ENCODE data around the gene NECTIN3.

The NECTIN3 gene, protein sequence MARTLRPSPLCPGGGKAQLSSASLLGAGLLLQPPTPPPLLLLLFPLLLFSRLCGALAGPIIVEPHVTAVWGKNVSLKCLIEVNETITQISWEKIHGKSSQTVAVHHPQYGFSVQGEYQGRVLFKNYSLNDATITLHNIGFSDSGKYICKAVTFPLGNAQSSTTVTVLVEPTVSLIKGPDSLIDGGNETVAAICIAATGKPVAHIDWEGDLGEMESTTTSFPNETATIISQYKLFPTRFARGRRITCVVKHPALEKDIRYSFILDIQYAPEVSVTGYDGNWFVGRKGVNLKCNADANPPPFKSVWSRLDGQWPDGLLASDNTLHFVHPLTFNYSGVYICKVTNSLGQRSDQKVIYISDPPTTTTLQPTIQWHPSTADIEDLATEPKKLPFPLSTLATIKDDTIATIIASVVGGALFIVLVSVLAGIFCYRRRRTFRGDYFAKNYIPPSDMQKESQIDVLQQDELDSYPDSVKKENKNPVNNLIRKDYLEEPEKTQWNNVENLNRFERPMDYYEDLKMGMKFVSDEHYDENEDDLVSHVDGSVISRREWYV

DNA sequence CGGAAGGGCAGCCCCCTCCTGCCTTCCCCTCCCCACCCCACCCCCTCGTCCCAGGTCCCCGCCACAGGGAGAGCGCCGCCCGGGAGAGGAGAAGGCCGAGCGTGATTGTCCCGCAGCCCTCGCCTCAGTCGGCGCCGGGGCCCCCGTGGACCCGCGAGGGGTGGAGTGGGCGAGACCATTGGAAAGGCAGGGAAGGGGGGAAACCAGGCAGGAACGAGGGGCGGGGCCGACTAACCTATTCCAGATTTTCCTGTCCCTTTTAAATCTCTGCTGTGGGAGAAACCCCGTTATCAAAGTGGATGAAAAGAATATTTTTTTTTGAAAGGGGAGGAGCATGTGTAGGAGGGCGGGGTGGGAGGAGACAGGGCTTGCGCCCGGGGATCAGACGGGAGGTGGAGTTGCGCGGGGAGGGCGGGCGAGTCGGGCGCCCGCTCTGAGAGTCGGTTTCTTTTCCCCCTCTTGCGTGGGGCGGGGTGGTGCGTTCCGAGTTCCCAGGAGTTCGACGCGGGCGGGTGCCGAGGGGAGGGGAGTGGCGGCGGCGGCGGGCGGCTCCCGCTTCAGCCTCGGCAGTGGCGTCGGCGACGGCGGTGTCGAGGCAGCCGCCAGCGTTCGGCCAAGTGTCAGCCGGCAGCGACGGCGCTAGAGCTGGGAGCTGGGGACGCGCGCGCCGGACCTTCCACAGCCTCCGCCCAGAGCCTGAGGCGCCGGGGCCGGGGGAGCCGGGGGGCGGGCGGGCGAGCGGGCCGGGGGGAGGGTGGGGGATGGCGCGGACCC is at the start of gene NECTIN3:
Gene NECTIN3, plus strand, starts transcription at position 560 of the 774 bp plus-strand sequence. Its CDS starts 202 bp downstream, at position 762.
- CTCF ChIA-PET, result no interaction called here
- peaks cover 25% of the 10 kb centered on the region for H3K4me1 Mint-ChIP-seq
- H3K4me3 Mint-ChIP-seq, result peak within 1 kb of the TSS; percentile 78
- H3K36me3 Mint-ChIP-seq, result no peaks in the 10 kb centered on the region
- H3K27me3 Mint-ChIP-seq, result peaks cover 47% of the 10 kb centered on the region
- H3K27ac Mint-ChIP-seq, result no peak within 1 kb of the TSS
- H3K9me3 Mint-ChIP-seq, result no peaks in the 10 kb centered on the region
- peak; percentile 90 for DNase-seq

DNA sequence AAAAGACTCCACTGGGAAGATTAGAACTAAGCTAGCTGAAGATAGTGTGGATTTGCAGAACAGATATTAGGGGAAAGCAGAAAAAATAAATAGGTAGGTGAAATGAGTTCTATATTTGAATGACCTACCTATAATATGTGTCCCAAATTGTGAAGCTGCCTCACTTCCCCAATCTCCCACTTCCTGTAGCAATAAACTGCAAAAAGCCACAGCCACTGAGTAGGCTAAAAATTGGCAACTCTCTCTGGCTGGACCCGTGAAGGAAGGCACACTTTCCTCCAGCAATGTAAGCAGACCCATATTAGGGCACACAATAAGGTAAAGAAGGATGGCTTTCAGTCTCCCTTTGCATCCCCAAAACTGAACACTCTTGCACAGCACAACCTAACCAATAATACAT is 43.7 kb upstream of the NECTIN3 start:
- no peak overlapping the region for H3K27ac Mint-ChIP-seq
- H3K9me3 Mint-ChIP-seq, result no peaks in the 10 kb centered on the region
- H3K4me3 Mint-ChIP-seq, result no peak overlapping the region
- no peaks in the 10 kb centered on the region for H3K4me1 Mint-ChIP-seq
- CTCF ChIA-PET, result no interaction called here
- DNase-seq, result no peak
- no peaks in the 10 kb centered on the region for H3K27me3 Mint-ChIP-seq
- no peaks in the 10 kb centered on the region for H3K36me3 Mint-ChIP-seq

DNA sequence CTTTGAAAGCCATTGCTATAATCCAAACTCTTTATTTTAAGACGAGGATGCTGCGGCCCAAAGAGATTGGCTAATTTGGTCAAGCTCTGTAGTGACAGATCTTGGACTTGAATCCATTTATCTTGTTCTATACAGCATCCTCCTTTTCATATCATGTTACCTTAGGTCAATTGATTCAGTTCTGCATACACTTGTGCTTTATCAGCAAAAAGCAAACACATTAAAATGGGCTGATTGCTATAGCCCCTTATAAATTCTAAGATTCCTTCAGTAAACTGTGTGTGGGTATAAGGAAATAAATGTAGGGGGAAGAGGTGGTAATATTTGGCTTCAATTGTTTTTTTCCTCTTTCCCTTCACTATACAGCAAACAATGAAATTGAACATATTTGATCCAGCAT is 40.1 kb upstream of the NECTIN3 start:
- no peaks in the 10 kb centered on the region for H3K4me1 Mint-ChIP-seq
- DNase-seq, result no peak
- CTCF ChIA-PET, result no interaction called here
- no peaks in the 10 kb centered on the region for H3K9me3 Mint-ChIP-seq
- no peaks in the 10 kb centered on the region for H3K27me3 Mint-ChIP-seq
- H3K36me3 Mint-ChIP-seq, result no peaks in the 10 kb centered on the region
- no peak overlapping the region for H3K4me3 Mint-ChIP-seq
- no peak overlapping the region for H3K27ac Mint-ChIP-seq

DNA sequence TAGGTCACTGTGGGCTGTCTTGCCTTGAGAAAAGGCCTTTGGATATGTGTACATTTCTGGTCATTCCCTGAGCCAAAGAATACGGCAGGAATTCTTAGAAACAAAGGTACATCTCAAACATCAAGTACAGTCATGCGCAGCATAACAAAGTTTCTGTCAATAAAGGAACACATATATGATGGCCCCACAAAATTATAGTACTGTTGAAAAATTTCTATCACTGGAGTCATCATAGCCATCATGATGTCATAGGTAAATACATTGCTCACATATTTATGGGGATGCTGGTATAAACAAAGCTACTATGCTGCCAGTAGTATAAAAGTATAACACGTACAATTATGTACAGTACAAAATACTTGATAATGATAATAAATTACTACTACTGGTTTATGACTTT is 38.9 kb upstream of the NECTIN3 start:
- no peaks in the 10 kb centered on the region for H3K36me3 Mint-ChIP-seq
- no peaks in the 10 kb centered on the region for H3K4me1 Mint-ChIP-seq
- no peak overlapping the region for H3K27ac Mint-ChIP-seq
- CTCF ChIA-PET, result no interaction called here
- H3K9me3 Mint-ChIP-seq, result peaks cover 2% of the 10 kb centered on the region
- H3K4me3 Mint-ChIP-seq, result no peak overlapping the region
- peaks cover 2% of the 10 kb centered on the region for H3K27me3 Mint-ChIP-seq
- DNase-seq, result no peak

DNA sequence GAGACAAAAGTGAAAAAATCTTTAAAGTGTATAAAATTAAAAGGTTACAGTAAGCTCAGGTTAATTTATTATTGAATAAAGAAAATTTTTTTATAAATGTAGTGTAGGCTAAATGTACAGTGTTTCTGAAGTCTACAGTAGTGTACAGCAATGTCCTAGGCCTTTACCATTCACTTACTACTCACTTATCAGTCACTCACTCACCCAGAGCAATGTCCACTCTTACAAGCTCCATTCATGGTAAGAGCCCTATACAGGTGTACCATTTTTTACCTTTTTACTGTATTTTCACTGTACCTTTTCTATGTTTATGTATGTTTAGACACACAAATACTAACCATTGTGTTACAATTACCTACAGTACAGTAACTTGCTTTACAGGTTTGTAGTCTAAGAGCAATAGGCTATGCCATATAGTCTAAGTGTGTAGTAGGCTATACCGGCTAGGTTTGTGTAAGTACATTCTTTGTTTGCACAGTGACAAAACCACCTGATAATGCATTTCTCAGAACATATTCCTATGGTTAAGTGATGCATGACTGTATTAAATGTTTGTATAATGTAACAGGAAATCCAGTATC is 38.1 kb upstream of the NECTIN3 start:
- Mint-ChIP-seq H3K4me3 (no peak overlapping the region), H3K36me3 (no peaks in the 10 kb centered on the region), H3K4me1 (no peaks in the 10 kb centered on the region), H3K9me3 (peaks cover 2% of the 10 kb centered on the region), H3K27me3 (peaks cover 5% of the 10 kb centered on the region), H3K27ac (no peak overlapping the region)
- DNase-seq, result no peak
- CTCF ChIA-PET, result no interaction called here

DNA sequence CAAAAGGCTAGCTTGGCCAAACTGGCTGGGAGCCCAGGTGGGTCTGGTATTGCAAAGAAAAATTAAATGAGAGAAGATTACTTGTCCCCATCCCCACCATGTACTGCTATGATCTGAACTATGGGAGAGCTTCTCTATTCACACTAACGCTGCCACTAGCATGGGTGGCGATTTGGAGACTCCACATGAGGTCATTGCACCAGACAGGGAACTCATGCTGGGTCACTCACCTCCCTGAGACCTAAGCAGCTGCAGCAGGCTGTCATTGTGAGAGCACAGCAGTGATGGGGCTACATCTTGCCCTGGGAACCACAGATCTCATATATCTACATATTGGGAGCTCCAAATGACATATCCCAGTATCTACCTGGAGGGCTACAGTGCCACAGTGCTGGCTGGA is 36.3 kb upstream of the NECTIN3 start:
- Mint-ChIP-seq H3K27ac (no peak overlapping the region), H3K36me3 (no peaks in the 10 kb centered on the region), H3K9me3 (peaks cover 2% of the 10 kb centered on the region), H3K27me3 (peaks cover 7% of the 10 kb centered on the region), H3K4me3 (no peak overlapping the region), H3K4me1 (no peaks in the 10 kb centered on the region)
- no peak for DNase-seq
- CTCF ChIA-PET, result no interaction called here

DNA sequence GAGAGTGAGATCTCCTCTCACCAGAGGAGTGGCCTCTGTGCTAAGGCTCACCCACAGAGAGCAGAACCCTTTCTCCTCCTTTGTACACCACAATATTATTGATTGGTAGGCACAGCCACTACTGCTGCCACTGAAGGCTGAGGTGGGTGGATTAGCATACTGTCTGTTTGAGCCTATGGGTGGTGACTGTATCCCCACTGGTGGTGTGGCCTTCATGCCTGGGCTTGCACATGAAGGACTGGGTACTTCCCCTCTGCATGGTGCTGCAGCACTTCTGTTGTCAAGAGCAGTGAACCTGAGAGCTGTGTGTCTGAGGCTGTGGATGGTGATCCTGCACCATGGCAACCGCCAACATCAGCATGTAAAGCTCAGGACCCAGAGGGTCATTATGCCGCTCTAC is 35.7 kb upstream of the NECTIN3 start:
- Mint-ChIP-seq H3K4me3 (no peak overlapping the region), H3K36me3 (no peaks in the 10 kb centered on the region), H3K9me3 (peaks cover 2% of the 10 kb centered on the region), H3K27me3 (peaks cover 10% of the 10 kb centered on the region), H3K27ac (no peak overlapping the region), H3K4me1 (no peaks in the 10 kb centered on the region)
- DNase-seq, result no peak
- CTCF ChIA-PET, result no interaction called here

DNA sequence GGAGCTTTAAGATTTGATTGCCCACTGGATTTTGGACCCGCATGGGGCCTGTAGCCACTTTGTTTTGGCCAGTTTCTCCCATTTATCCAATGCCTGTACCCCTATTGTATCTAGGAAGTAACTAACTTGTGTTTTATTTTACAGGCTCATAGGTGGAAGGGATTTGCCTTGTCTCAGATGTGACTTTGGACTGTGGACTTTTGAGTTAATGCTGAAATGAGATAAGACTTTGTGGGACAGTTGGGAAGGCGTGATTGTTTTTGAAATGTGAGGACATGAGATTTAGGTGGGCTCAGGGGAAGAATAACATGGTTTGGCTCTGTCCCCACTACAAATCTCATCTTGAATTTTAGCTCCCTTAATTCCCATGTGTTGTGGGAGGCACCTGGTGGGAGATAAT is 30.7 kb upstream of the NECTIN3 start:
- CTCF ChIA-PET, result no interaction called here
- DNase-seq, result no peak
- Mint-ChIP-seq H3K4me1 (no peaks in the 10 kb centered on the region), H3K27me3 (peaks cover 10% of the 10 kb centered on the region), H3K9me3 (peaks cover 2% of the 10 kb centered on the region), H3K27ac (no peak overlapping the region), H3K4me3 (no peak overlapping the region), H3K36me3 (no peaks in the 10 kb centered on the region)

DNA sequence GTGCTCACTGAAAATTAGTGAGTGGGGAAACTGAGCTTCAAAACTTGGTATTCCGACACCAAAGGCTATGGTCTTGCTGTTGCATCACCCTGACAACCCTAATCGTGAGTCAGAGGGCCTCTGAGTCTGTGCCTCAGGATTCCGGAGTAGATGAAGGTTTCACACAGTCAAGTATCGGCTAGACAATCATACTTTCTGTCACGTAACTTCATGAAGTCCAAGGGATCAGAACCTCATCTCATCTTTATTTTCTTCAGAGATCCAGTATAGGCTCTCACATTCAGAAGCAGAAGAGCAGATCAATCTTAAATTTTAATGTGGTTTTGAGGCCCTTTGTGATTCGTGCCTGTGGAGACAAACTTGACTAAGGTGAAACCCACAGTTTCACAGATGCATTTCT is 26.1 kb upstream of the NECTIN3 start:
- Mint-ChIP-seq H3K27me3 (peaks cover under 1% of the 10 kb centered on the region), H3K4me3 (no peak overlapping the region), H3K36me3 (no peaks in the 10 kb centered on the region), H3K9me3 (no peaks in the 10 kb centered on the region), H3K4me1 (no peaks in the 10 kb centered on the region), H3K27ac (no peak overlapping the region)
- no peak for DNase-seq
- CTCF ChIA-PET, result no interaction called here

DNA sequence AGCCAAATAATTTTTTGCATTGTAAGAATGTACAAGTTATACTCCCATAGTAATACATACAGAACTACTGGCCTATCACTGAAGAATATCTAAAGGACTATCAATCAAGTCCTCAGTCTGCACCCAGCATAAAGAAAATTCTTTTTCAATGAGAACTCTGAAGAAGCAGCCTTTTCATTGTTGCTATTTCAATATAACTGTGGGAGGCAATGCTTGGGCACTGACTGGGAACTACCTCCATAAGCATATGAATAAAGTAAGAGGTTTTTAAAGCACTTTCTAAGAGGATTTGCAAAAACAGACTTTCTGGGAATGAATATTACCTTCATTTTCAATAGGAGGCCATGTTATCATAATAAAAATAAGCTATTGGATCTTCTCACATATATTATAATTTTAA is 24.6 kb upstream of the NECTIN3 start:
- Mint-ChIP-seq H3K9me3 (no peaks in the 10 kb centered on the region), H3K36me3 (no peaks in the 10 kb centered on the region), H3K4me3 (no peak overlapping the region), H3K27me3 (no peaks in the 10 kb centered on the region), H3K27ac (no peak overlapping the region), H3K4me1 (no peaks in the 10 kb centered on the region)
- CTCF ChIA-PET, result no interaction called here
- DNase-seq, result no peak

DNA sequence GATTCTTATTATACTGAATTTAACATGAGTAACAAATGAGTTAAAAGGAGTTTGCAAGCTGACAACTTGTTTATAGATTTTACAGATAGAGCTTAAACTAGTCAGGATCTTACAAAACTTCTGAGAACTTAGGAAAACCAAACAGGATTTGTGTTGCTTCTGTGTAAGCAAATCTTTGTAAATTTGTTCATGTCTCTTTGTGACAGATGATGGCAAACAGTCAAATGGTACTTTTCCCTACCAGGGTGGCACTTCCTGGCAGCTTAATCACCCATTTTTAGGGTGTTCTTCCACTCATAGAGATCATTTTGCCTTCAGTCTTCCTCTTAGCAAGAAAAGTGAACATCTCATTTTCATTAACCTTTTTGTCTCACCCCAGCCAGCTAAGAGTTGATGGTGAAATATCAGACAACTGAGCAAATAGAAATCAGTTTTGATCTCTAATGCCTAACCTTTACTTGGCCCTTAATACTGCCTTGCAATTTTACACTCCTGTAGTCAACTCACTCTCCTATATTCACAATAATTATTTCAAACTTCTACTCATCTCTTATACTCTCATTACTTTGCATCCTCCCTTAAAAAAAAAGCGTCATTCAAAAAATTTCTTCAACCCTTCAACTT is 23.7 kb upstream of the NECTIN3 start:
- Mint-ChIP-seq H3K9me3 (no peaks in the 10 kb centered on the region), H3K36me3 (no peaks in the 10 kb centered on the region), H3K4me3 (no peak overlapping the region), H3K27me3 (no peaks in the 10 kb centered on the region), H3K27ac (no peak overlapping the region), H3K4me1 (no peaks in the 10 kb centered on the region)
- CTCF ChIA-PET, result no interaction called here
- DNase-seq, result no peak

DNA sequence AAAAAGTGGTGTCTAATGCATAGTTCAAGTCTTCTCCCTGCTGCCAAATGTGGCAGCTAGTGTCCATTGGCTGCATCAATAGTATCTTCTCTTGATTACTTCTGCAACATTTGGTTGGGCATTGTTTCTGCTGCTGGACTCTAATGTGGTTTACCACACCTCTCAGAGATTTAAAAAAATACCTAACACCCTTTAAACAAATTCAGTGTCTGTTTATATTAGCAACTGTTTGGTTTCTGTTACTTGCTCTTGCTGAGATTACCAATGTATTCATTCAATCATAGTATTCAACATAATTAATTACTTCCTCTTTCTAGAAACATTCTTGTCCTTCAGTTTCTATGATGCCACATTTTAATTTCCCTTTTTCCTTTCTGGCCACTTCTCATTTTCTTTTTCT is 20.3 kb upstream of the NECTIN3 start:
- H3K4me3 Mint-ChIP-seq, result no peak overlapping the region
- no peaks in the 10 kb centered on the region for H3K9me3 Mint-ChIP-seq
- DNase-seq, result no peak
- H3K36me3 Mint-ChIP-seq, result no peaks in the 10 kb centered on the region
- no peak overlapping the region for H3K27ac Mint-ChIP-seq
- CTCF ChIA-PET, result no interaction called here
- H3K27me3 Mint-ChIP-seq, result no peaks in the 10 kb centered on the region
- H3K4me1 Mint-ChIP-seq, result no peaks in the 10 kb centered on the region

DNA sequence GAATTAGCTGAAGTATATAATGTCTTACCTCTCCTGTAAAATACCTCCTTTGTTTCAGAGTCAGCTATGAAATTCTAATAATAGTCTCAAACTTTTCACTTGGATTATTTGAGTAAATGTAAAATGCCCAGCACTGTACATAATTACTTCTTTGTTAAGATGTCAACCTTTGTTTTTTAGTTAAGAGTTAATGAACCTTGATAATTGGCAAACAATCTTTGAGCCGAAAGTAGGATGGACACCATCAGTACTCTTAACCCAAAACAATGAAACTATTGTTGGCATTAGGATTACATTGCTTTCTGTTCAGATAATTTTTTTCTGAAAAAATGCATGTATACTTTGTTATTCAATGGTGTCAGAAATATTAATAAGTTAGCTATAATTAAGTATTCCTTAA is 3.0 kb upstream of the NECTIN3 start:
- Mint-ChIP-seq H3K9me3 (no peaks in the 10 kb centered on the region), H3K27ac (no peak overlapping the region), H3K36me3 (no peaks in the 10 kb centered on the region), H3K4me1 (peaks cover 24% of the 10 kb centered on the region), H3K27me3 (peaks cover 41% of the 10 kb centered on the region), H3K4me3 (no peak overlapping the region)
- CTCF ChIA-PET, result no interaction called here
- DNase-seq, result no peak

DNA sequence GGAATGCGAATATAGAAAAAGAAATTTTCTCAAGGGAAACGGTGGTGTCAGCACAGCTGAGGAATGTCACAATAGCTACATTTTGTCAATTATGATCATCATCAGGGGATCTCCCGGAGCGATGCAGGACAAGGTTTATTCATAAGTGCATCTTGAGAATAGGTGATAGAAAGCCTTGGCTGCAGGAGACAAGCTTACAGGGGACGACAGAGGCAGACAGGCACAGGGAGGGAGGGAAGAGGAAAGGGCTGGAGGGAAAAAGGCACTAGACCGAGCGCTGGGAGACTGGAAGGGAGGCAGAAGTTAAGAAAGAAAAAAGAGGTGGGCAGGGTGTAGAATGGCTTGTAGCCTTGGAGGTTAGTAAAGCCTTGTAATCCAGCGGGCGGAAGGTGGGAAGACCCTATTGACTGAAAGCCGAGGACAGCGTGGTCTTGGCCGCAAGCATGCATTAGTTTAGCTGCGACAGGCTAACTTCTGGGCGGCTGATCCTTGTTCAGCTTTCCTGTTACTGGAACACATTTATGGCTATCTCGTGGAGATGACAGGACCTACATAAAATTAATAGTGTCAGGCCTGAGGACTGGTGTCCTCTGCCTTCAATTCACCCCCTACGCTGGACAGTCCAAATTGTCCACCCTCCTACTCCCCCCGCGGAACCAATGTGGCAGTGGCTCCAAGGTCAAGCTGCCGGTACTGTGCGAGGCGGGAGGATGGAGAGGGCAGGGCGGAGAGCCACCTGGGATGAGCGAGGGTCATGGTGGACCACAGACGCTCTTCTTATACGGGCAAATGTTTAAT is 1.4 kb upstream of the NECTIN3 start:
- no peak for DNase-seq

More for the DNA sequence above, 1.4 kb upstream of the NECTIN3 start:
- Mint-ChIP-seq H3K36me3 (no peaks in the 10 kb centered on the region), H3K27me3 (peaks cover 45% of the 10 kb centered on the region), H3K4me3 (peak overlapping the region; percentile 78), H3K4me1 (peaks cover 25% of the 10 kb centered on the region), H3K9me3 (no peaks in the 10 kb centered on the region), H3K27ac (no peak overlapping the region)
- CTCF ChIA-PET, result interaction anchor here (1.4 kb wide), 1 partner anchor 10 kb away, joined by 7 read pairs; no protein-coding TSS in a partner anchor
